ENCODE data around the gene CSTF2.

Gene CSTF2

GRCh38 chrX:100871594-100872560, 51.7 kb downstream of the CSTF2 start:
- no peak for DNase-seq

GRCh38 chrX:100874325-100874724, 54.1 kb downstream of the CSTF2 start, which contains the start of gene NOX1:
Gene NOX1, minus strand, starts transcription at chrX:100874359. Its CDS starts 220 bp downstream, at chrX:100874139.
- no peak for DNase-seq

GRCh38 chrX:100880368-100880767, 60.2 kb downstream of the CSTF2 start:
- no peak for DNase-seq

- DNase-seq, result no peak
These were observed 63.5 kb downstream of the CSTF2 start for GRCh38 chrX:100883654-100884053.

Measured in activated T-cell treated with anti-CD3 and anti-CD28 coated beads, Interleukin-2, amount 50 U/mL, for 48 hours (primary cell).